Uterus (tissue), 4 donors: ENCODE data around the gene ID2. TPM values are rescaled to one million over a fixed set of nuclear protein-coding genes. Genes with fewer than 3 reads are reported as not detected.

Source experiments
- DNase-seq, 2 donors: peaks; one replicate each; pipeline ENCODE4 v3.0.0-alpha.2; 2019 to 2020
- H3K27ac ChIP-seq, 2 donors: fragments of 200-600 bp; sonication (generic); 1 replicate in 1 of 2; 2 replicates in 1 of 2; pipeline ENCODE4 v1.5.1; 2016 to 2018
- H3K27me3 ChIP-seq, 2 donors: fragments of 200-600 bp; sonication (generic); one replicate each; pipeline ENCODE4 v1.5.1; 2018 to 2019; ENCODE audit warnings: control low read depth in 1 of 2
- H3K36me3 ChIP-seq, 2 donors: fragments of 200-600 bp; sonication (generic); one replicate each; pipeline ENCODE4 v1.5.1; 2019; ENCODE audit warnings: control low read depth in 1 of 2
- H3K4me1 ChIP-seq, 2 donors: fragments of 200-600 bp; sonication (generic); one replicate each; pipeline ENCODE4 v1.5.1; 2018 to 2019; ENCODE audit warnings: control low read depth in 1 of 2
- H3K4me3 ChIP-seq, 2 donors: fragments of 200-600 bp; sonication (generic); 1 replicate in 1 of 2; 2 replicates in 1 of 2; pipeline ENCODE4 v1.5.1; 2018 to 2019; ENCODE audit warnings: mild to moderate bottlenecking in 1 of 2
- H3K9me3 ChIP-seq, 2 donors: fragments of 200-600 bp; sonication (generic); one replicate each; pipeline ENCODE4 v1.5.1; 2019; ENCODE audit warnings: control low read depth in 1 of 2
- CTCF ChIP-seq, 4 experiments: fragments of 200-600 bp in 2 of 4; fragments of 450-650 bp in 2 of 4; sonication (generic) in 2 of 4; IDR thresholded peaks; one replicate each; pipeline ENCODE4 v1.5.1; 2016 to 2019; ENCODE audit warnings: antibody characterized with exemption in 4 of 4, mild to moderate bottlenecking in 2 of 4, moderate library complexity in 1 of 4
- POLR2A ChIP-seq, 2 donors: fragments of 450-650 bp; IDR thresholded peaks; one replicate each; pipeline ENCODE4 v1.6.1; 2016; ENCODE audit warnings: antibody characterized with exemption in 2 of 2, mild to moderate bottlenecking in 1 of 2, moderate library complexity in 1 of 2
- intact Hi-C: fragments of 100-400 bp; cut with DNase I; formaldehyde crosslinking; loops from one replicate; pipeline ENCODE4 v1.15.1; 2023; ENCODE audit warnings: low total_unique reads
- total RNA-seq, 4 donors: library from RNA; depleted of rRNA in 3 of 4; stranded (reverse); fragments of >200 nt in 3 of 4; gene quantifications; one replicate each; pipeline versions ENCODE4 v1.1.0 to v1.2.4, GENCODE V29; 2014 to 2023
- donor health status: DM: yes; HTN: yes; CAD: no.

ID2 gene
- total RNA-seq, 4 donors from 2014 or later: 36.9 to 341 (median 176) TPM

- H3K4me3 ChIP-seq: no peak overlapping the region
- DNase-seq: no peak
- TF ChIP-seq POLR2A (IDR thresholded peaks at IDR 0.05) (no peak), CTCF (IDR thresholded peaks at IDR 0.05) (no peak)
- H3K36me3 ChIP-seq: no peaks in the 10 kb centered on the region
- H3K4me1 ChIP-seq: no peaks in the 10 kb centered on the region
- no peaks in the 10 kb centered on the region for H3K27me3 ChIP-seq
- no peak overlapping the region for H3K27ac ChIP-seq
- no peaks in the 10 kb centered on the region for H3K9me3 ChIP-seq
- intact Hi-C loops: no loop called here
Observed at GRCh38 chr2:8656811-8657210, 25.0 kb upstream of the ID2 start.

GRCh38 chr2:8657423-8658062 lies 24.3 kb upstream of the ID2 start:
- TF ChIP-seq CTCF (IDR thresholded peaks at IDR 0.05) (no peak), POLR2A (IDR thresholded peaks at IDR 0.05) (no peak)
- DNase-seq: no peak
- Histone ChIP-seq H3K9me3 (no peaks in the 10 kb centered on the region), H3K4me1 (no peaks in the 10 kb centered on the region), H3K27ac (no peak overlapping the region), H3K27me3 (no peaks in the 10 kb centered on the region), H3K36me3 (no peaks in the 10 kb centered on the region), H3K4me3 (no peak overlapping the region)
- intact Hi-C loops: no loop called here

- H3K9me3 ChIP-seq: no peaks in the 10 kb centered on the region
- no peak overlapping the region for H3K4me3 ChIP-seq
- intact Hi-C loops: no loop called here
- no peaks in the 10 kb centered on the region for H3K36me3 ChIP-seq
- H3K27me3 ChIP-seq: no peaks in the 10 kb centered on the region
- TF ChIP-seq CTCF (IDR thresholded peaks at IDR 0.05): no peak
- TF ChIP-seq POLR2A (IDR thresholded peaks at IDR 0.05): no peak
- no peak for DNase-seq
- H3K4me1 ChIP-seq: no peaks in the 10 kb centered on the region
- no peak overlapping the region for H3K27ac ChIP-seq
Observed at GRCh38 chr2:8658064-8658862, 23.6 kb upstream of the ID2 start.

GRCh38 chr2:8659092-8659734 lies 22.6 kb upstream of the ID2 start:
- H3K27ac ChIP-seq: no peak overlapping the region

More at GRCh38 chr2:8659092-8659734, 22.6 kb upstream of the ID2 start:
- Histone ChIP-seq H3K27me3 (no peaks in the 10 kb centered on the region), H3K36me3 (no peaks in the 10 kb centered on the region), H3K4me1 (no peaks in the 10 kb centered on the region), H3K9me3 (no peaks in the 10 kb centered on the region), H3K4me3 (no peak overlapping the region)
- intact Hi-C loops: no loop called here
- no peak for DNase-seq
- TF ChIP-seq POLR2A (IDR thresholded peaks at IDR 0.05) (no peak), CTCF (IDR thresholded peaks at IDR 0.05) (no peak)
